ENCODE data around the gene PIK3R3. TPM values are rescaled to one million over a fixed set of nuclear protein-coding genes. Genes with fewer than 3 reads are reported as not detected.

Gene PIK3R3
- total RNA-seq, 1 experiment from 2014 or later: 36.3 TPM

- Histone ChIP-seq H3K9me3 (ENCODE audit: control insufficient read depth, insufficient read depth, low read depth, low read length) (no peaks in the 10 kb centered on the region), H3K36me3 (ENCODE audit: control insufficient read depth, insufficient read depth, low read length) (peaks cover 8% of the 10 kb centered on the region; the same call in 1 of the 2 replicates), H3K27ac (ENCODE audit: low read length) (no peak overlapping the region), H3K27me3 (ENCODE audit: control insufficient read depth, insufficient read depth, low read length) (no peaks in the 10 kb centered on the region), H3K4me3 (ENCODE audit: low read depth in 2 of 2, low read length in 2 of 2) (no peak overlapping the region), H3K4me1 (ENCODE audit: control insufficient read depth, insufficient read depth, low read length) (no peaks in the 10 kb centered on the region)
- in situ Hi-C loops (cut with HindIII; ENCODE audit: low pct_unique_long_range_greater_than_20kb, low sequenced_read_pairs): no loop called here
- no TSS peak for BruUV-seq (replicated peaks)
- intact Hi-C loops (cut with micrococcal nuclease; ENCODE audit: unreplicated experiment): no loop called here
- TF ChIP-seq TCF7L2 (IDR thresholded peaks at IDR 0.05; ENCODE audit: low read depth, low read length): no peak
- TF ChIP-seq, protein P1, sequence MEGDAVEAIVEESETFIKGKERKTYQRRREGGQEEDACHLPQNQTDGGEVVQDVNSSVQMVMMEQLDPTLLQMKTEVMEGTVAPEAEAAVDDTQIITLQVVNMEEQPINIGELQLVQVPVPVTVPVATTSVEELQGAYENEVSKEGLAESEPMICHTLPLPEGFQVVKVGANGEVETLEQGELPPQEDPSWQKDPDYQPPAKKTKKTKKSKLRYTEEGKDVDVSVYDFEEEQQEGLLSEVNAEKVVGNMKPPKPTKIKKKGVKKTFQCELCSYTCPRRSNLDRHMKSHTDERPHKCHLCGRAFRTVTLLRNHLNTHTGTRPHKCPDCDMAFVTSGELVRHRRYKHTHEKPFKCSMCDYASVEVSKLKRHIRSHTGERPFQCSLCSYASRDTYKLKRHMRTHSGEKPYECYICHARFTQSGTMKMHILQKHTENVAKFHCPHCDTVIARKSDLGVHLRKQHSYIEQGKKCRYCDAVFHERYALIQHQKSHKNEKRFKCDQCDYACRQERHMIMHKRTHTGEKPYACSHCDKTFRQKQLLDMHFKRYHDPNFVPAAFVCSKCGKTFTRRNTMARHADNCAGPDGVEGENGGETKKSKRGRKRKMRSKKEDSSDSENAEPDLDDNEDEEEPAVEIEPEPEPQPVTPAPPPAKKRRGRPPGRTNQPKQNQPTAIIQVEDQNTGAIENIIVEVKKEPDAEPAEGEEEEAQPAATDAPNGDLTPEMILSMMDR (IDR thresholded peaks at IDR 0.05): no peak
- no peak for TF ChIP-seq SIN3A (IDR thresholded peaks at IDR 0.05; ENCODE audit: borderline replicate concordance, insufficient read depth, low read depth, low read length)
- TF ChIP-seq POLR2AphosphoS5 (IDR thresholded peaks at IDR 0.05; ENCODE audit: low read depth, low read length): no peak
- TF ChIP-seq, protein P2, sequence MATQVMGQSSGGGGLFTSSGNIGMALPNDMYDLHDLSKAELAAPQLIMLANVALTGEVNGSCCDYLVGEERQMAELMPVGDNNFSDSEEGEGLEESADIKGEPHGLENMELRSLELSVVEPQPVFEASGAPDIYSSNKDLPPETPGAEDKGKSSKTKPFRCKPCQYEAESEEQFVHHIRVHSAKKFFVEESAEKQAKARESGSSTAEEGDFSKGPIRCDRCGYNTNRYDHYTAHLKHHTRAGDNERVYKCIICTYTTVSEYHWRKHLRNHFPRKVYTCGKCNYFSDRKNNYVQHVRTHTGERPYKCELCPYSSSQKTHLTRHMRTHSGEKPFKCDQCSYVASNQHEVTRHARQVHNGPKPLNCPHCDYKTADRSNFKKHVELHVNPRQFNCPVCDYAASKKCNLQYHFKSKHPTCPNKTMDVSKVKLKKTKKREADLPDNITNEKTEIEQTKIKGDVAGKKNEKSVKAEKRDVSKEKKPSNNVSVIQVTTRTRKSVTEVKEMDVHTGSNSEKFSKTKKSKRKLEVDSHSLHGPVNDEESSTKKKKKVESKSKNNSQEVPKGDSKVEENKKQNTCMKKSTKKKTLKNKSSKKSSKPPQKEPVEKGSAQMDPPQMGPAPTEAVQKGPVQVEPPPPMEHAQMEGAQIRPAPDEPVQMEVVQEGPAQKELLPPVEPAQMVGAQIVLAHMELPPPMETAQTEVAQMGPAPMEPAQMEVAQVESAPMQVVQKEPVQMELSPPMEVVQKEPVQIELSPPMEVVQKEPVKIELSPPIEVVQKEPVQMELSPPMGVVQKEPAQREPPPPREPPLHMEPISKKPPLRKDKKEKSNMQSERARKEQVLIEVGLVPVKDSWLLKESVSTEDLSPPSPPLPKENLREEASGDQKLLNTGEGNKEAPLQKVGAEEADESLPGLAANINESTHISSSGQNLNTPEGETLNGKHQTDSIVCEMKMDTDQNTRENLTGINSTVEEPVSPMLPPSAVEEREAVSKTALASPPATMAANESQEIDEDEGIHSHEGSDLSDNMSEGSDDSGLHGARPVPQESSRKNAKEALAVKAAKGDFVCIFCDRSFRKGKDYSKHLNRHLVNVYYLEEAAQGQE (IDR thresholded peaks at IDR 0.05; ENCODE audit: insufficient read depth in 1 of 2, low read depth in 2 of 2, low read length in 1 of 2): no peak
- POLR2A ChIA-PET: no interaction called here
- CTCF ChIA-PET: no interaction called here
- ATAC-seq (no peak), DNase-seq (ENCODE audit: low read depth, low spot score) (no peak)
Measured at GRCh38 chr1:46008585-46008984, 123.8 kb downstream of the PIK3R3 start.

- no peak for ATAC-seq
- ChIA-PET POLR2A (interaction anchor here (0.6 kb wide), 1 partner anchor 11 kb away, joined by 4 read pairs; no protein-coding TSS in a partner anchor), CTCF (no interaction called here)
- H3K27me3 ChIP-seq (ENCODE audit: control insufficient read depth, insufficient read depth, low read length): no peaks in the 10 kb centered on the region
- no peak for DNase-seq (ENCODE audit: low read depth, low spot score)
- in situ Hi-C loops (cut with HindIII; ENCODE audit: low pct_unique_long_range_greater_than_20kb, low sequenced_read_pairs) (no loop called here), intact Hi-C loops (cut with micrococcal nuclease; ENCODE audit: unreplicated experiment) (no loop called here)
- TF ChIP-seq POLR2AphosphoS5 (IDR thresholded peaks at IDR 0.05; ENCODE audit: low read depth, low read length): no peak
- TF ChIP-seq, protein P1 (IDR thresholded peaks at IDR 0.05): no peak
- TF ChIP-seq TCF7L2 (IDR thresholded peaks at IDR 0.05; ENCODE audit: low read depth, low read length): no peak
- TF ChIP-seq SIN3A (IDR thresholded peaks at IDR 0.05; ENCODE audit: borderline replicate concordance, insufficient read depth, low read depth, low read length): no peak
- TF ChIP-seq, protein P2 (IDR thresholded peaks at IDR 0.05; ENCODE audit: insufficient read depth in 1 of 2, low read depth in 2 of 2, low read length in 1 of 2): no peak
- no peaks in the 10 kb centered on the region for H3K4me1 ChIP-seq (ENCODE audit: control insufficient read depth, insufficient read depth, low read length)
- H3K27ac ChIP-seq (ENCODE audit: low read length): no peak overlapping the region
- no TSS peak for BruUV-seq (replicated peaks)
- no peak overlapping the region for H3K4me3 ChIP-seq (ENCODE audit: low read depth in 2 of 2, low read length in 2 of 2)
- H3K36me3 ChIP-seq (ENCODE audit: control insufficient read depth, insufficient read depth, low read length): peaks cover 5% of the 10 kb centered on the region; the same call in 1 of the 2 replicates
- H3K9me3 ChIP-seq (ENCODE audit: control insufficient read depth, insufficient read depth, low read depth, low read length): no peaks in the 10 kb centered on the region
Measured at GRCh38 chr1:46005594-46005993, 126.8 kb downstream of the PIK3R3 start.

All from Panc1 (cell line).